HL-60 (cell line): ENCODE measurements around the gene FECH.

Experiments used
- DNase-seq, 2 experiments: peaks; one replicate each; pipeline ENCODE4 v3.0.0-alpha.2; 2010 to 2020; ENCODE audit warnings: low read depth in 1 of 2, low spot score in 1 of 2
- H3K27ac ChIP-seq: fragments of 250-450 bp; sonication (Bioruptor Pico); replicated peaks from 2 replicates; pipeline ENCODE4 v1.5.1; 2020; ENCODE audit warnings: mild to moderate bottlenecking, moderate library complexity
- H3K27me3 ChIP-seq: fragments of 250-450 bp; sonication (Bioruptor Pico); 2 replicates; pipeline ENCODE4 v1.5.1; 2021; ENCODE audit warnings: mild to moderate bottlenecking, moderate library complexity; ENCODE audit not compliant: insufficient read depth, poor library complexity, severe bottlenecking
- H3K4me3 ChIP-seq: replicated peaks from 2 replicates; pipeline ENCODE4 v1.5.1; 2011; ENCODE audit warnings: mild to moderate bottlenecking, control low read depth, low read length; ENCODE audit not compliant: insufficient read depth
- GABPA ChIP-seq: IDR thresholded peaks from 2 replicates; pipeline ENCODE4 v1.6.1; 2012; ENCODE audit warnings: low read depth
- POLR2AphosphoS5 ChIP-seq: IDR thresholded peaks from 2 replicates; pipeline ENCODE4 v1.6.1; 2012; ENCODE audit warnings: low read depth
- REST ChIP-seq: IDR thresholded peaks from 2 replicates; pipeline ENCODE4 v1.6.1; 2012; ENCODE audit warnings: low read depth; ENCODE audit not compliant: insufficient replicate concordance
- SPI1 ChIP-seq: IDR thresholded peaks from 2 replicates; pipeline ENCODE4 v1.6.1; 2012; ENCODE audit warnings: low read depth, mild to moderate bottlenecking, borderline replicate concordance
- TF ChIP-seq, protein P1 (sequence below): IDR thresholded peaks from one replicate; pipeline ENCODE4 v1.5.1; 2011; ENCODE audit warnings: low read length, control low read depth, inconsistent platforms; ENCODE audit not compliant: insufficient read depth

The FECH gene

DNA sequence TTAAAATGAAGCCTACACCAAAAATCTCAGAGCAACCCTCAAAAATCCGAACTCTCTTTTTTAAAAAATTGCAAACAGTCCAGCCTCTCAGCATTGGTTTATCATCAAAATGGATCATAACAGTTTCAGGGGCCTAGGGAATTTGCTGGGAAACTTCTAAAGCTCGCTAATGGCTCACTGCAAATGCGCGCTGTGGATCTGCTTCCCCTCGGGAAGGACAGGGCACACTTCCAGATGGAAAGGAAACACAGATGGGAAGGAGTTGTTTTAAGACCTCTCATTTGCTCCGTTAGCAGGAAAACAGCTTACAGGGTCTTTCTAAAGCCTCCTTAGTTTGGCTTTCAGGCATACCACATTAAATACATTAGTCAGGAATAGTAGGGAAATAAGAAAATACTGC, 27.2 kb downstream of the FECH start:
- no peak overlapping the region for H3K27ac ChIP-seq

DNA sequence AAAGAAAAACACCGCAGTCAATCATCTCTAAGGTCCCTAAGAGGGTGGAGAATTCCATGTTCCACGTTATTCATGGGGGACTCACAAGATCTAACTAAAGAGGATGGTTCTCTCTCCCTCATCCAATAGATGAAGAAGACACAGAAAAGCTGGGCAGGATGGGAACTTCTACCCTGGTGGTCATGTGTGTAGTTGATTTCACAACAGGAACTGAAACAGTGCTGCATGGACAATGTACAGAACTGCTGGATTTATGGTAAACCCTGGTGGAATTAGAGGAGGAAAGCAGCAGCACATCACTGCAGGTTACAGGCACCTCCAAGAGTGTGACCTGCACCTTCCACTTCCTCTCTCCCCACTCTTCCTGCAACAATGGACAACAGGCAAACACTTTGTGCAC, 31.4 kb downstream of the FECH start:
- Histone ChIP-seq H3K27ac (no peak overlapping the region), H3K27me3 (no peaks in the 10 kb centered on the region), H3K4me3 (no peak overlapping the region)
- TF ChIP-seq GABPA (no peak), SPI1 (0 out of 2 replicates have a peak, but pooled peaks have one; percentile 14)
- TF ChIP-seq, protein P1, sequence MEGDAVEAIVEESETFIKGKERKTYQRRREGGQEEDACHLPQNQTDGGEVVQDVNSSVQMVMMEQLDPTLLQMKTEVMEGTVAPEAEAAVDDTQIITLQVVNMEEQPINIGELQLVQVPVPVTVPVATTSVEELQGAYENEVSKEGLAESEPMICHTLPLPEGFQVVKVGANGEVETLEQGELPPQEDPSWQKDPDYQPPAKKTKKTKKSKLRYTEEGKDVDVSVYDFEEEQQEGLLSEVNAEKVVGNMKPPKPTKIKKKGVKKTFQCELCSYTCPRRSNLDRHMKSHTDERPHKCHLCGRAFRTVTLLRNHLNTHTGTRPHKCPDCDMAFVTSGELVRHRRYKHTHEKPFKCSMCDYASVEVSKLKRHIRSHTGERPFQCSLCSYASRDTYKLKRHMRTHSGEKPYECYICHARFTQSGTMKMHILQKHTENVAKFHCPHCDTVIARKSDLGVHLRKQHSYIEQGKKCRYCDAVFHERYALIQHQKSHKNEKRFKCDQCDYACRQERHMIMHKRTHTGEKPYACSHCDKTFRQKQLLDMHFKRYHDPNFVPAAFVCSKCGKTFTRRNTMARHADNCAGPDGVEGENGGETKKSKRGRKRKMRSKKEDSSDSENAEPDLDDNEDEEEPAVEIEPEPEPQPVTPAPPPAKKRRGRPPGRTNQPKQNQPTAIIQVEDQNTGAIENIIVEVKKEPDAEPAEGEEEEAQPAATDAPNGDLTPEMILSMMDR = no peak
- no peak for DNase-seq

More for the DNA sequence above, 27.2 kb downstream of the FECH start:
- TF ChIP-seq, protein P1 = no peak
- TF ChIP-seq POLR2AphosphoS5 = no peak
- no peak for TF ChIP-seq REST
- TF ChIP-seq GABPA = no peak
- TF ChIP-seq SPI1 = no peak
- Histone ChIP-seq H3K4me3 (no peak overlapping the region), H3K27me3 (no peaks in the 10 kb centered on the region)
- no peak for DNase-seq

- Histone ChIP-seq H3K4me3 (no peak overlapping the region), H3K27ac (no peak overlapping the region), H3K27me3 (no peaks in the 10 kb centered on the region)
- TF ChIP-seq GABPA (no peak), SPI1 (no peak), POLR2AphosphoS5 (no peak), REST (no peak)
- TF ChIP-seq, protein P1 = no peak
- no peak for DNase-seq
These were observed 36.0 kb downstream of the FECH start for GRCh38 chr18:57550510-57550909.

GRCh38 chr18:57547260-57547659, 39.2 kb downstream of the FECH start:
- no peaks in the 10 kb centered on the region for H3K27me3 ChIP-seq
- H3K27ac ChIP-seq = no peak overlapping the region
- H3K4me3 ChIP-seq = no peak overlapping the region
- peak; percentile 22 to 37 for DNase-seq
- TF ChIP-seq GABPA (no peak), REST (no peak), POLR2AphosphoS5 (no peak), SPI1 (no peak)
- TF ChIP-seq, protein P1 = no peak
